GM12892 (cell line): ENCODE measurements around the gene ETV3.

Source experiments
- POLR2A ChIP-seq: IDR thresholded peaks from 2 replicates; pipeline ENCODE4 v1.6.1; 2011; ENCODE audit warnings: low read depth, low read length, control low read depth
- POLR2AphosphoS5 ChIP-seq: IDR thresholded peaks from 2 replicates; pipeline ENCODE4 v1.6.1; 2011; ENCODE audit warnings: low read depth, low read length, control low read depth
- TAF1 ChIP-seq: IDR thresholded peaks from 2 replicates; pipeline ENCODE4 v1.6.1; 2011; ENCODE audit warnings: low read depth, mild to moderate bottlenecking, control low read depth, low read length, borderline replicate concordance

DNA sequence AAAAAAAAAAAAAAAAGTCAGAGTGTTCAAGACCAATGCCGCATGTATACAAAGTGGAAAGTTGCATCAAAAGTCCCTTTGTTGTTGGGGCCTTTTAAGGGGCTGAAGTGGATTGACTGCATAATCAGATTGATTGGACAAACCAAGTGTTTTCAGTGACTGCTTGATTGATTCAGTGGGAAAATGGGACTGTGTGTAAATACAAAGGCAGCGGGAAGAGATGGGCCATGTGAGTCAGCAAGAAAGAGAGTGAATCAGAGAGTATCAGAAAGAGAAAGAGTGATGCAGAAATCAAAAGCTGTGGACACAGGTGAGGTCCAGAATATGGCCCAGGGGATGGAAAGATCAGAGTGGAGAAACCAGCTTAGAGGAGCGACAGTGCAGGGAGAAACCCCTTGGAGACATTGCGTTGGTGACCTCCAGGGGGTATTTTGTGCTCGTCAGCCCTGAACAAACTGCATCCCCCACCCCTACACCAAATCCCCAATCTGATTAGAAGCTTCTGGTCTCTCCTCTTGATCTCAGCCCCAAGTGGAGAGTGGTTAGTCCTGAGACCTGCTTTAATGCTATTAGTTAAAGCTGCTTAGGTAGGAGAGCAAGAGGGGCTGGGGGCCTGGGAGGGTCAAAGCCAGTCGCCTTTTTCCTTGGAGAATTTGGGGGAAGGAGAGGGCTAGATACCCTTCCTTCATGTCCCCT lies 33.4 kb downstream of the ETV3 start:
- TF ChIP-seq POLR2A (no peak), TAF1 (no peak), POLR2AphosphoS5 (no peak)
